Panc1 (cell line): Measurements from ENCODE around the gene BRINP2. TPM values are rescaled to one million over a fixed set of nuclear protein-coding genes. Genes with fewer than 3 reads are reported as not detected.

Source experiments
- ATAC-seq: fragments of 200-7000 bp; cut with Tn5 transposase; 2 replicates; pipeline ENCODE4 v1.9.1; 2020; ENCODE audit warnings: mild to moderate bottlenecking, moderate library complexity
- BruUV-seq: library from RNA; stranded (reverse); fragments of 400-500 nt; replicated peaks from 2 replicates; lab custom pipeline; 2021; lab: Mats Ljungman, UMichigan
- CTCF ChIA-PET: fragments of 300-600 bp; sonication (Branson Sonifier 250); formaldehyde crosslinking; loops from one replicate; lab custom pipeline; 2022; ENCODE audit warnings: antibody characterized with exemption; lab: Charles Lee
- POLR2A ChIA-PET: fragments of 300-600 bp; sonication (Branson Sonifier 250); formaldehyde crosslinking; loops from one replicate; lab custom pipeline; 2022; ENCODE audit warnings: antibody characterized with exemption; lab: Charles Lee
- DNase-seq: peaks from one replicate; pipeline ENCODE4 v3.0.0-alpha.2; 2010; ENCODE audit warnings: low read depth, low spot score
- H3K27ac ChIP-seq: 2 replicates; pipeline ENCODE4 v1.5.1; 2011; ENCODE audit warnings: mild to moderate bottlenecking, low read length, inconsistent platforms
- H3K27me3 ChIP-seq: fragments of 200-500 bp; sonication (Bioruptor generic); 2 replicates; pipeline ENCODE4 v1.6.0; 2014; ENCODE audit warnings: low read length, inconsistent platforms; ENCODE audit not compliant: control insufficient read depth, insufficient read depth
- H3K36me3 ChIP-seq: fragments of 200-500 bp; sonication (Bioruptor generic); 2 replicates; pipeline ENCODE4 v1.5.1; 2014; ENCODE audit warnings: inconsistent platforms, mild to moderate bottlenecking, low read length, moderate library complexity; ENCODE audit not compliant: control insufficient read depth, insufficient read depth
- H3K4me1 ChIP-seq: 2 replicates; pipeline ENCODE4 v1.5.1; 2011; ENCODE audit warnings: inconsistent platforms, mild to moderate bottlenecking, low read length, moderate library complexity; ENCODE audit not compliant: control insufficient read depth, insufficient read depth
- H3K4me3 ChIP-seq, 2 experiments: 2 replicates each; pipeline ENCODE4 v1.5.1; 2011 to 2012; ENCODE audit warnings: low read depth in 2 of 2, low read length in 2 of 2, mild to moderate bottlenecking in 2 of 2, inconsistent platforms in 1 of 2, moderate library complexity in 1 of 2
- H3K9me3 ChIP-seq: fragments of 200-500 bp; sonication (Bioruptor generic); 2 replicates; pipeline ENCODE4 v1.5.1; 2014; ENCODE audit warnings: low read depth, mild to moderate bottlenecking, inconsistent platforms, low read length, moderate library complexity; ENCODE audit not compliant: control insufficient read depth, insufficient read depth
- POLR2AphosphoS5 ChIP-seq: IDR thresholded peaks from 2 replicates; pipeline ENCODE4 v1.6.1; 2012; ENCODE audit warnings: mild to moderate bottlenecking, low read depth, low read length, moderate library complexity
- SIN3A ChIP-seq: IDR thresholded peaks from 2 replicates; pipeline ENCODE4 v1.6.1; 2012; ENCODE audit warnings: low read depth, mild to moderate bottlenecking, low read length, moderate library complexity, borderline replicate concordance; ENCODE audit not compliant: insufficient read depth
- TCF7L2 ChIP-seq: IDR thresholded peaks from 2 replicates; pipeline ENCODE4 v1.6.1; 2011; ENCODE audit warnings: mild to moderate bottlenecking, low read depth, low read length, inconsistent platforms
- in situ Hi-C: cut with HindIII; loops from 2 replicates; pipeline ENCODE4 v1.10.0; 2016; ENCODE audit warnings: low sequenced_read_pairs, low pct_unique_long_range_greater_than_20kb
- intact Hi-C: fragments of 100-400 bp; cut with micrococcal nuclease; formaldehyde crosslinking; loops from one replicate; pipeline ENCODE4 v1.10.0; 2022; ENCODE audit not compliant: unreplicated experiment
- total RNA-seq: library from RNA; stranded (reverse); gene quantifications from one replicate; pipeline ENCODE4 v1.2.1, GENCODE V29; 2021; ENCODE audit not compliant: unreplicated experiment
- TF ChIP-seq, protein P1 (sequence below): fragments of 450-650 bp; IDR thresholded peaks from 2 replicates; pipeline ENCODE4 v1.5.1; 2017; ENCODE audit warnings: mild to moderate bottlenecking
- TF ChIP-seq, protein P2 (sequence below), 2 experiments: IDR thresholded peaks; 2 replicates each; pipeline ENCODE4 v1.6.1; 2011 to 2012; ENCODE audit warnings: low read depth in 2 of 2, control low read depth in 1 of 2, low read length in 1 of 2, mild to moderate bottlenecking in 1 of 2, moderate library complexity in 1 of 2; ENCODE audit not compliant: insufficient read depth in 1 of 2

The BRINP2 gene
- total RNA-seq, 1 experiment from 2014 or later, result not detected

DNA sequence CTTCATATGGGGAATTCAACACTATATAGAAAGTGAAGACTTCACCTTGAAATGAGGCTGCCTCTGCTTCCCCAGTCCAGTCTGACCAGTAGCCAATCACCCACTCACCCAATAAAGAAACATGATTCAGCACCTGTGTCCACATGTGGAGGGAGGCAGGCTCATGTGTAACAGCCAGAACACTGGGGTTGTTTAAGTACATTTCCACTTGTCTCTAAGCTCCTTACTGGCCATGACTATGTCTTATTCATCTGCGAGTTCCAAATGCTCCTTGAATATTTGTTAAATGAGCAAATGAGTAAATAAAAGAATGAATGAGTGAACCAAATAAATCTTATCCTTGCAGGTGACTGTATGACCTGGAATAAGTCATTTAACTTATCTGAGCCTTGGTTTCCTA lies 100.1 kb downstream of the BRINP2 start:
- no peak for TF ChIP-seq POLR2AphosphoS5
- TF ChIP-seq, protein P1, sequence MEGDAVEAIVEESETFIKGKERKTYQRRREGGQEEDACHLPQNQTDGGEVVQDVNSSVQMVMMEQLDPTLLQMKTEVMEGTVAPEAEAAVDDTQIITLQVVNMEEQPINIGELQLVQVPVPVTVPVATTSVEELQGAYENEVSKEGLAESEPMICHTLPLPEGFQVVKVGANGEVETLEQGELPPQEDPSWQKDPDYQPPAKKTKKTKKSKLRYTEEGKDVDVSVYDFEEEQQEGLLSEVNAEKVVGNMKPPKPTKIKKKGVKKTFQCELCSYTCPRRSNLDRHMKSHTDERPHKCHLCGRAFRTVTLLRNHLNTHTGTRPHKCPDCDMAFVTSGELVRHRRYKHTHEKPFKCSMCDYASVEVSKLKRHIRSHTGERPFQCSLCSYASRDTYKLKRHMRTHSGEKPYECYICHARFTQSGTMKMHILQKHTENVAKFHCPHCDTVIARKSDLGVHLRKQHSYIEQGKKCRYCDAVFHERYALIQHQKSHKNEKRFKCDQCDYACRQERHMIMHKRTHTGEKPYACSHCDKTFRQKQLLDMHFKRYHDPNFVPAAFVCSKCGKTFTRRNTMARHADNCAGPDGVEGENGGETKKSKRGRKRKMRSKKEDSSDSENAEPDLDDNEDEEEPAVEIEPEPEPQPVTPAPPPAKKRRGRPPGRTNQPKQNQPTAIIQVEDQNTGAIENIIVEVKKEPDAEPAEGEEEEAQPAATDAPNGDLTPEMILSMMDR, result no peak
- TF ChIP-seq, protein P2, sequence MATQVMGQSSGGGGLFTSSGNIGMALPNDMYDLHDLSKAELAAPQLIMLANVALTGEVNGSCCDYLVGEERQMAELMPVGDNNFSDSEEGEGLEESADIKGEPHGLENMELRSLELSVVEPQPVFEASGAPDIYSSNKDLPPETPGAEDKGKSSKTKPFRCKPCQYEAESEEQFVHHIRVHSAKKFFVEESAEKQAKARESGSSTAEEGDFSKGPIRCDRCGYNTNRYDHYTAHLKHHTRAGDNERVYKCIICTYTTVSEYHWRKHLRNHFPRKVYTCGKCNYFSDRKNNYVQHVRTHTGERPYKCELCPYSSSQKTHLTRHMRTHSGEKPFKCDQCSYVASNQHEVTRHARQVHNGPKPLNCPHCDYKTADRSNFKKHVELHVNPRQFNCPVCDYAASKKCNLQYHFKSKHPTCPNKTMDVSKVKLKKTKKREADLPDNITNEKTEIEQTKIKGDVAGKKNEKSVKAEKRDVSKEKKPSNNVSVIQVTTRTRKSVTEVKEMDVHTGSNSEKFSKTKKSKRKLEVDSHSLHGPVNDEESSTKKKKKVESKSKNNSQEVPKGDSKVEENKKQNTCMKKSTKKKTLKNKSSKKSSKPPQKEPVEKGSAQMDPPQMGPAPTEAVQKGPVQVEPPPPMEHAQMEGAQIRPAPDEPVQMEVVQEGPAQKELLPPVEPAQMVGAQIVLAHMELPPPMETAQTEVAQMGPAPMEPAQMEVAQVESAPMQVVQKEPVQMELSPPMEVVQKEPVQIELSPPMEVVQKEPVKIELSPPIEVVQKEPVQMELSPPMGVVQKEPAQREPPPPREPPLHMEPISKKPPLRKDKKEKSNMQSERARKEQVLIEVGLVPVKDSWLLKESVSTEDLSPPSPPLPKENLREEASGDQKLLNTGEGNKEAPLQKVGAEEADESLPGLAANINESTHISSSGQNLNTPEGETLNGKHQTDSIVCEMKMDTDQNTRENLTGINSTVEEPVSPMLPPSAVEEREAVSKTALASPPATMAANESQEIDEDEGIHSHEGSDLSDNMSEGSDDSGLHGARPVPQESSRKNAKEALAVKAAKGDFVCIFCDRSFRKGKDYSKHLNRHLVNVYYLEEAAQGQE (IDR thresholded peaks at IDR 0.05; ENCODE audit: insufficient read depth in 1 of 2, low read depth in 2 of 2, low read length in 1 of 2), result no peak
- ChIA-PET CTCF (no interaction called here), POLR2A (interaction anchor here (0.5 kb wide), 1 partner anchor 1512 kb away, joined by 3 read pairs; no protein-coding TSS in a partner anchor)
- Histone ChIP-seq H3K36me3 (no peaks in the 10 kb centered on the region), H3K9me3 (no peaks in the 10 kb centered on the region), H3K4me3 (no peak overlapping the region), H3K27me3 (no peaks in the 10 kb centered on the region), H3K4me1 (no peaks in the 10 kb centered on the region), H3K27ac (no peak overlapping the region)
- DNase-seq (no peak), ATAC-seq (no peak)
- intact Hi-C loops (no loop called here), in situ Hi-C loops (no loop called here)
- BruUV-seq, result no TSS peak

DNA sequence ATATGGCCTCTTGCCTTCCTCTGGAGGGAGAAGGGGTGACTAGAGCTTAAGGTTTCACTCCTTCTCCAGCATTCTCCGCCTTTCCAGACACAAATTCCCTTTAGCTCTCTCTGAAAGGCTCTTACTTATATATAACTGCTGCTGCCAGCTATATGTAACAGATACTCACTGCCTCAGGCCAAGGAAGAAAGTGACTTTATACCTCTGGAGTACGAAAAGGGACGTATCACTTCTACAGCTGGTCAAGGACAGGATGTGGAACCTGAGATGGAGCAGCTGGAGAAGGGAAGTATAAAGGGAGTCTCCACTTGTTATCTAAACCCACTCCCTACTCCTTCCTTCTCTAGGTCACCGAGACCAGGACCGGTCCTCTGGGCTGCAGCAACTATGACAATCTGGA lies 102.4 kb downstream of the BRINP2 start:
- H3K4me3 ChIP-seq, result no peak overlapping the region
- BruUV-seq, result no TSS peak
- DNase-seq (no peak), ATAC-seq (no peak)
- TF ChIP-seq SIN3A, result no peak
- TF ChIP-seq POLR2AphosphoS5, result no peak
- no peak for TF ChIP-seq TCF7L2
- TF ChIP-seq, protein P2 (IDR thresholded peaks at IDR 0.05; ENCODE audit: insufficient read depth in 1 of 2, low read depth in 2 of 2, low read length in 1 of 2), result no peak
- TF ChIP-seq, protein P1, result no peak
- no peaks in the 10 kb centered on the region for H3K9me3 ChIP-seq
- ChIA-PET POLR2A (no interaction called here), CTCF (no interaction called here)
- intact Hi-C loops (no loop called here), in situ Hi-C loops (no loop called here)
- no peak overlapping the region for H3K27ac ChIP-seq
- H3K4me1 ChIP-seq, result no peaks in the 10 kb centered on the region
- no peaks in the 10 kb centered on the region for H3K36me3 ChIP-seq
- no peaks in the 10 kb centered on the region for H3K27me3 ChIP-seq
